Motor neuron (in vitro differentiated cells): ENCODE data around the gene CEBPB. TPM values are rescaled to one million over a fixed set of nuclear protein-coding genes. Genes with fewer than 3 reads are reported as not detected.
A peak's percentile ranks its signal among the peaks of the same experiment; 100 is the strongest.
"Not testable (repeated sequence)": the region's sequence is repeated elsewhere in the genome, so short reads cannot be mapped to it uniquely, and the experiment has no call there.

Experiments used
- ATAC-seq, 8 experiments: fragments of 200-7000 bp; cut with Tn5 transposase; replicated peaks in 6 of 8; 2 replicates each; pipeline ENCODE4 v1.8.0; 2021; ENCODE audit warnings: mild to moderate bottlenecking in 8 of 8, moderate library complexity in 8 of 8
- H3K27ac ChIP-seq, 2 donors: fragments of 250-450 bp; sonication (Bioruptor Pico); 2 replicates each; pipeline ENCODE4 v1.9.0; 2021; ENCODE audit warnings: antibody characterized with exemption in 2 of 2, mild to moderate bottlenecking in 2 of 2, moderate library complexity in 1 of 2
- H3K4me1 ChIP-seq, 2 donors: fragments of 250-450 bp; sonication (Bioruptor Pico); replicated peaks in 1 of 2; 2 replicates each; pipeline ENCODE4 v1.6.1; 2021; ENCODE audit warnings: antibody characterized with exemption in 2 of 2, mild to moderate bottlenecking in 2 of 2, moderate library complexity in 1 of 2
- H3K4me3 ChIP-seq, 5 donors: fragments of 250-450 bp; sonication (Bioruptor Pico); 2 replicates each; pipeline ENCODE4 v1.9.0; 2021; ENCODE audit warnings: antibody characterized with exemption in 5 of 5, mild to moderate bottlenecking in 5 of 5, moderate library complexity in 4 of 5
- WGBS, 10 experiments: fragments of 450-650 bp; shearing (Covaris generic); methylation state at CpG; one replicate each; pipeline ENCODE4 v1.0.0; 2022; 5-methylcytosine and 5-hydroxymethylcytosine counted together
- in situ Hi-C, 9 experiments: fragments of 400-800 bp; cut with MboI; loops; one replicate each; pipeline ENCODE4 v1.15.0; 2021; ENCODE audit warnings: low sequenced_read_pairs in 9 of 9, low pct_unique_long_range_greater_than_20kb in 2 of 9; ENCODE audit not compliant: unreplicated experiment in 9 of 9
- total RNA-seq, 8 experiments: library from RNA; unstranded; fragments of 300-600 nt; gene quantifications; 2 replicates each; pipeline versions ENCODE4 v1.2.3 to v1.2.4, GENCODE V29; 2022

Gene CEBPB
- total RNA-seq, 8 experiments from 2014 or later: 3.3 to 19.4 (median 8.9) TPM

GRCh38 chr20:50197463-50198179 is 7.0 kb downstream of the CEBPB start:
- ATAC-seq: no peak
- Histone ChIP-seq H3K4me3 (no peak overlapping the region), H3K27ac (no peak overlapping the region), H3K4me1 (peaks cover 19 to 21% of the 10 kb centered on the region in 2 donors)
- in situ Hi-C loops: loop anchor here in 3 of 9 experiments (25.0 kb wide), 3 partner anchors 265 to 590 kb away; partner anchors contain the start of gene BCAS4 (in 1 of the 3)
- 79% methylated on average over 2 of the region's 10 CpGs; no CpG with 5 or more reads in 9 of the 10 experiments for WGBS, 10 experiments

- Histone ChIP-seq H3K4me1 (peaks cover 18 to 19% of the 10 kb centered on the region in 2 donors), H3K4me3 (no peak overlapping the region), H3K27ac (peak overlapping the region in 1 of 2 donors; percentile 51)
- WGBS, 10 experiments: no CpG with 5 or more reads among the region's 11 CpGs
- in situ Hi-C loops: loop anchor here in 3 of 9 experiments (25.0 kb wide), 3 partner anchors 264 to 589 kb away; partner anchors contain the start of gene BCAS4 (in 1 of the 3)
- peak in 3 of 8 experiments; percentile 15 to 27 (median 27) for ATAC-seq
Observed at GRCh38 chr20:50198180-50198666, 7.6 kb downstream of the CEBPB start.

GRCh38 chr20:50198716-50199115 is 8.1 kb downstream of the CEBPB start:
- in situ Hi-C loops: loop anchor here in 3 of 9 experiments (25.0 kb wide), 3 partner anchors 264 to 589 kb away; partner anchors contain the start of gene BCAS4 (in 1 of the 3)
- Histone ChIP-seq H3K4me3 (no peak overlapping the region), H3K4me1 (peaks cover 13 to 14% of the 10 kb centered on the region in 2 donors), H3K27ac (no peak overlapping the region)
- no peak for ATAC-seq
- 67% methylated on average over 1 of the region's 1 CpG; no CpG with 5 or more reads in 9 of the 10 experiments for WGBS, 10 experiments

GRCh38 chr20:50199703-50200102 is 9.1 kb downstream of the CEBPB start:
- no peak for ATAC-seq
- H3K4me3 ChIP-seq: no peak overlapping the region
- in situ Hi-C loops: loop anchor here in 3 of 9 experiments (25.0 kb wide), 4 partner anchors 163 to 588 kb away; partner anchors contain the start of gene BCAS4 (in 1 of the 3)
- no peak overlapping the region for H3K27ac ChIP-seq
- peaks cover 4 to 5% of the 10 kb centered on the region in 2 donors for H3K4me1 ChIP-seq
- WGBS, 10 experiments: 20 to 100% (median 100%) methylated on average over 1 to 2 of the region's 4 CpGs; no CpG with 5 or more reads in 5 of the 10 experiments

GRCh38 chr20:50200482-50201104 is 10.0 kb downstream of the CEBPB start:
- 76 to 100% (median 80%) methylated on average over 1 to 3 of the region's 6 CpGs; no CpG with 5 or more reads in 7 of the 10 experiments for WGBS, 10 experiments
- Histone ChIP-seq H3K27ac (no peak overlapping the region), H3K4me3 (no peak overlapping the region), H3K4me1 (peaks cover 4% of the 10 kb centered on the region in 2 donors)
- in situ Hi-C loops: loop anchor here in 1 of 9 experiments (25.0 kb wide), 1 partner anchor 162 kb away; no protein-coding TSS in a partner anchor
- ATAC-seq: peak in 2 of 8 experiments; percentile 16 to 29

GRCh38 chr20:50201710-50202109 is 11.1 kb downstream of the CEBPB start:
- 17 to 100% (median 84%) methylated on average over 1 to 7 of the region's 7 CpGs; no CpG with 5 or more reads in 2 of the 10 experiments for WGBS, 10 experiments
- not testable (repeated sequence) for ATAC-seq
- in situ Hi-C loops: loop anchor here in 1 of 9 experiments (25.0 kb wide), 1 partner anchor 161 kb away; no protein-coding TSS in a partner anchor

GRCh38 chr20:50202677-50203076 is 12.0 kb downstream of the CEBPB start:
- Histone ChIP-seq H3K4me1 (peaks cover 4% of the 10 kb centered on the region in 2 donors), H3K27ac (no peak overlapping the region), H3K4me3 (no peak overlapping the region)
- in situ Hi-C loops: loop anchor here in 1 of 9 experiments (25.0 kb wide), 1 partner anchor 160 kb away; no protein-coding TSS in a partner anchor
- ATAC-seq: no peak
- 69 to 100% (median 85%) methylated on average over 1 to 5 of the region's 5 CpGs; no CpG with 5 or more reads in 2 of the 10 experiments for WGBS, 10 experiments

More at GRCh38 chr20:50201710-50202109, 11.1 kb downstream of the CEBPB start:
- not testable (repeated sequence) for H3K4me3 ChIP-seq, H3K27ac ChIP-seq, H3K4me1 ChIP-seq

GRCh38 chr20:50203951-50204937 is 13.6 kb downstream of the CEBPB start:
- 33 to 100% (median 90%) methylated on average over 1 to 4 of the region's 5 CpGs; no CpG with 5 or more reads in 1 of the 10 experiments for WGBS, 10 experiments
- no peak for ATAC-seq
- Histone ChIP-seq H3K4me1 (peaks cover 0 to 4% of the 10 kb centered on the region in 2 donors), H3K4me3 (no peak overlapping the region), H3K27ac (no peak overlapping the region)
- in situ Hi-C loops: loop anchor here in 1 of 9 experiments (25.0 kb wide), 1 partner anchor 158 kb away; no protein-coding TSS in a partner anchor

GRCh38 chr20:50207026-50207425 is 16.4 kb downstream of the CEBPB start:
- H3K4me3 ChIP-seq: no peak overlapping the region
- no peak for ATAC-seq
- H3K27ac ChIP-seq: no peak overlapping the region
- 33 to 50% (median 50%) methylated on average over 1 of the region's 1 CpG; no CpG with 5 or more reads in 5 of the 10 experiments for WGBS, 10 experiments
- H3K4me1 ChIP-seq: no peaks in the 10 kb centered on the region
- in situ Hi-C loops: loop anchor here in 1 of 9 experiments (25.0 kb wide), 1 partner anchor 155 kb away; no protein-coding TSS in a partner anchor

GRCh38 chr20:50208085-50208491 is 17.5 kb downstream of the CEBPB start:
- Histone ChIP-seq H3K4me1 (no peaks in the 10 kb centered on the region), H3K4me3 (no peak overlapping the region), H3K27ac (no peak overlapping the region)
- in situ Hi-C loops: loop anchor here in 1 of 9 experiments (25.0 kb wide), 1 partner anchor 154 kb away; no protein-coding TSS in a partner anchor
- no peak for ATAC-seq
- 40 to 100% (median 70%) methylated on average over 1 to 4 of the region's 7 CpGs; no CpG with 5 or more reads in 5 of the 10 experiments for WGBS, 10 experiments

- not testable (repeated sequence) for ATAC-seq, H3K27ac ChIP-seq, H3K4me1 ChIP-seq, H3K4me3 ChIP-seq
- in situ Hi-C loops: loop anchor here in 1 of 9 experiments (25.0 kb wide), 1 partner anchor 153 kb away; no protein-coding TSS in a partner anchor
- 72 to 100% (median 75%) methylated on average over 1 to 4 of the region's 4 CpGs; no CpG with 5 or more reads in 3 of the 10 experiments for WGBS, 10 experiments
Observed at GRCh38 chr20:50208815-50209214, 18.2 kb downstream of the CEBPB start.
